AML-193 (cell line): ENCODE measurements around the gene TCAP.

ENCODE experiments used
- DNase-seq, 2 experiments: peaks; one replicate each; lab custom pipeline; 2025; lab: John Stamatoyannopoulos, UW

Gene TCAP

GRCh38 chr17:39664581-39665561, at the start of gene TCAP:
TCAP (plus strand) TSS chr17:39665349; CDS start chr17:39665360, 11 bp downstream.
- no peak for DNase-seq

- no peak for DNase-seq
These were observed 49.7 kb upstream of the TCAP start for GRCh38 chr17:39615434-39615833.

GRCh38 chr17:39617100-39617445, 48.1 kb upstream of the TCAP start:
- DNase-seq = no peak

GRCh38 chr17:39617446-39618245, 47.5 kb upstream of the TCAP start:
- DNase-seq = peak; percentile 66 to 68

GRCh38 chr17:39618246-39618913, 46.8 kb upstream of the TCAP start:
- DNase-seq = peak; percentile 40 to 44

- DNase-seq = no peak
These were observed 46.0 kb upstream of the TCAP start for GRCh38 chr17:39618956-39619785.

GRCh38 chr17:39619786-39620101, 45.4 kb upstream of the TCAP start:
- DNase-seq = no peak

GRCh38 chr17:39621523-39622379, 43.4 kb upstream of the TCAP start:
- DNase-seq = peak; percentile 80 to 86

- no peak for DNase-seq
These were observed 42.7 kb upstream of the TCAP start for GRCh38 chr17:39622380-39623006.

GRCh38 chr17:39623356-39623950, 41.7 kb upstream of the TCAP start:
- DNase-seq = peak; percentile 82 to 84

GRCh38 chr17:39624313-39624712, 40.8 kb upstream of the TCAP start:
- no peak for DNase-seq

GRCh38 chr17:39625198-39625785, 39.9 kb upstream of the TCAP start:
- no peak for DNase-seq

- DNase-seq = no peak
These were observed 38.7 kb upstream of the TCAP start, which contains the start of gene PPP1R1B for GRCh38 chr17:39626171-39627046. PPP1R1B (plus strand) TSS chr17:39626952; CDS start chr17:39627393, 441 bp downstream.

GRCh38 chr17:39627047-39627711, 38.0 kb upstream of the TCAP start:
- no peak for DNase-seq

- no peak for DNase-seq
These were observed 37.2 kb upstream of the TCAP start for GRCh38 chr17:39627712-39628516.

GRCh38 chr17:39628655-39629493, 36.3 kb upstream of the TCAP start:
- no peak for DNase-seq
